HEK293 (cell line): Measurements from ENCODE around the gene SPEM1.
A peak's percentile ranks its signal among the peaks of the same experiment; 100 is the strongest.

Experiments
- CTCF ChIA-PET: fragments of 350-600 bp; formaldehyde crosslinking; extraction: SDS; loops from one replicate; lab custom pipeline; 2021; ENCODE audit warnings: antibody characterized with exemption; lab: Yijun Ruan, JAX
- POLR2A ChIA-PET: fragments of 300-600 bp; formaldehyde crosslinking; extraction: SDS; loops from one replicate; lab custom pipeline; 2020; ENCODE audit warnings: antibody characterized with exemption, inconsistent platforms; lab: Yijun Ruan, JAX
- H3K27ac ChIP-seq: fragments of 200-500 bp; sonication (Bioruptor generic); 2 replicates; pipeline ENCODE4 v1.5.1; 2014; ENCODE audit warnings: low read depth, low read length, control low read depth, inconsistent platforms; ENCODE audit errors: extremely low read depth
- H3K36me3 ChIP-seq, 2 experiments: fragments of 200-500 bp in 1 of 2; sonication (Bioruptor generic) in 1 of 2; 1 replicate in 1 of 2; 2 replicates in 1 of 2; pipeline ENCODE4 v1.5.1; 2014 to 2017; ENCODE audit warnings: inconsistent platforms in 2 of 2, low read length in 2 of 2; ENCODE audit not compliant: control insufficient read depth in 2 of 2, insufficient read depth in 1 of 2
- H3K4me1 ChIP-seq: fragments of 200-500 bp; sonication (Bioruptor generic); 2 replicates; pipeline ENCODE4 v1.5.1; 2014; ENCODE audit warnings: mild to moderate bottlenecking, low read length, inconsistent platforms; ENCODE audit not compliant: control insufficient read depth, insufficient read depth
- H3K4me3 ChIP-seq: 2 replicates; pipeline ENCODE4 v1.5.1; 2011; ENCODE audit warnings: low read depth, mild to moderate bottlenecking, control low read depth, low read length, moderate library complexity
- H3K9me3 ChIP-seq: fragments of 200-500 bp; sonication (Bioruptor generic); 2 replicates; pipeline ENCODE4 v1.5.1; 2014; ENCODE audit warnings: low read depth, low read length, inconsistent platforms; ENCODE audit not compliant: control insufficient read depth, insufficient read depth
- FEZF1 ChIP-seq: fragments of 450-650 bp; formaldehyde crosslinking; IDR thresholded peaks from 2 replicates; pipeline ENCODE4 v1.5.1; 2016; ENCODE audit warnings: missing biosample characterization, missing genetic modification characterization
- PRDM1 ChIP-seq: fragments of 450-650 bp; formaldehyde crosslinking; IDR thresholded peaks from 2 replicates; pipeline ENCODE4; 2016; ENCODE audit warnings: missing biosample characterization, missing genetic modification characterization
- RBAK ChIP-seq: fragments of 450-650 bp; formaldehyde crosslinking; IDR thresholded peaks from 2 replicates; pipeline ENCODE4 v1.5.1; 2016; ENCODE audit warnings: missing biosample characterization, missing genetic modification characterization
- ZBTB26 ChIP-seq: fragments of 450-650 bp; formaldehyde crosslinking; optimal IDR thresholded peaks from 2 replicates; pipeline ENCODE3; 2016; ENCODE audit warnings: missing biosample characterization, mild to moderate bottlenecking, missing genetic modification characterization
- ZBTB48 ChIP-seq: fragments of 450-650 bp; formaldehyde crosslinking; IDR thresholded peaks from 2 replicates; pipeline ENCODE4 v1.5.1; 2016; ENCODE audit warnings: missing biosample characterization, missing genetic modification characterization
- ZBTB6 ChIP-seq: fragments of 450-650 bp; formaldehyde crosslinking; IDR thresholded peaks from 2 replicates; pipeline ENCODE4 v1.5.1; 2017; ENCODE audit warnings: missing biosample characterization, missing genetic modification characterization
- ZNF121 ChIP-seq: fragments of 450-650 bp; formaldehyde crosslinking; IDR thresholded peaks from 2 replicates; pipeline ENCODE4 v1.5.1; 2016; ENCODE audit warnings: missing biosample characterization, missing genetic modification characterization
- ZNF18 ChIP-seq: fragments of 450-650 bp; formaldehyde crosslinking; IDR thresholded peaks from 2 replicates; pipeline ENCODE4 v1.5.1; 2016; ENCODE audit warnings: missing biosample characterization, missing genetic modification characterization
- ZNF37A ChIP-seq: fragments of 450-650 bp; IDR thresholded peaks from 2 replicates; pipeline ENCODE4 v1.5.1; 2018; ENCODE audit warnings: missing biosample characterization, missing genetic modification characterization
- ZNF600 ChIP-seq: fragments of 450-650 bp; formaldehyde crosslinking; IDR thresholded peaks from 2 replicates; pipeline ENCODE4 v1.5.1; 2016; ENCODE audit warnings: missing biosample characterization, missing genetic modification characterization

Gene SPEM1

GRCh38 chr17:7441266-7441665 is 21.1 kb downstream of the SPEM1 start:
- POLR2A ChIA-PET, result interaction anchor here (0.6 to 3.1 kb wide), 8 partner anchors 10 to 119 kb away, joined by 3 to 21 read pairs (median 4); partner anchors contain the start of genes PLSCR3, POLR2A, TMEM256 and ZBTB4
- CTCF ChIA-PET, result interaction anchor here (0.6 to 3.8 kb wide), 3 partner anchors 85 to 395 kb away, joined by 3 to 18 read pairs (median 4); partner anchors contain the start of gene TMEM95
- H3K27ac ChIP-seq, result no peak overlapping the region
- peaks cover 25% of the 10 kb centered on the region for H3K4me1 ChIP-seq
- no peak overlapping the region for H3K4me3 ChIP-seq
- no peaks in the 10 kb centered on the region for H3K36me3 ChIP-seq
- no peaks in the 10 kb centered on the region for H3K9me3 ChIP-seq
- no peak for TF ChIP-seq RBAK
- no peak for TF ChIP-seq ZBTB26 (tag by site-specific recombination)
- 0 out of 2 replicates have a peak, but pooled peaks have one; percentile 15 for TF ChIP-seq PRDM1 (tag by site-specific recombination)
- no peak for TF ChIP-seq ZNF121 (tag by site-specific recombination)

GRCh38 chr17:7442142-7442541 is 22.0 kb downstream of the SPEM1 start:
- Histone ChIP-seq H3K9me3 (no peaks in the 10 kb centered on the region), H3K4me1 (peaks cover 22% of the 10 kb centered on the region), H3K27ac (no peak overlapping the region), H3K4me3 (no peak overlapping the region), H3K36me3 (no peaks in the 10 kb centered on the region)
- CTCF ChIA-PET, result interaction anchor here (3.8 kb wide), 1 partner anchor 86 kb away, joined by 18 read pairs; the partner anchor contains the start of gene TMEM95
- POLR2A ChIA-PET, result interaction anchor here (0.9 to 3.1 kb wide), 6 partner anchors 9 to 119 kb away, joined by 3 to 21 read pairs (median 5); partner anchors contain the start of genes PLSCR3, POLR2A, TMEM256 and ZBTB4
- TF ChIP-seq ZNF121 (tag by site-specific recombination), result peak; percentile 80
- TF ChIP-seq FEZF1 (tag by site-specific recombination), result no peak

- H3K4me3 ChIP-seq, result no peak overlapping the region
- POLR2A ChIA-PET, result interaction anchor here (0.5 to 2.7 kb wide), 10 partner anchors 9 to 804 kb away, joined by 3 to 17 read pairs (median 4); partner anchors contain the start of genes CTC1, POLR2A, TMEM102 and TP53
- H3K27ac ChIP-seq, result no peak overlapping the region; the same call in 1 of the 2 replicates
- no peaks in the 10 kb centered on the region for H3K9me3 ChIP-seq
- peak; percentile 60 for TF ChIP-seq ZNF600 (tag by site-specific recombination)
- TF ChIP-seq ZBTB6 (tag by site-specific recombination), result peak; percentile 94
- no peak for TF ChIP-seq ZNF37A
- peak; percentile 22; the same call in 1 of the 2 replicates for TF ChIP-seq ZBTB48 (tag by site-specific recombination)
- no peak for TF ChIP-seq ZNF18 (tag by site-specific recombination)
- CTCF ChIA-PET, result interaction anchor here (0.6 to 2.0 kb wide), 13 partner anchors 8 to 405 kb away, joined by 3 to 7 read pairs (median 4); partner anchors contain the start of genes TP53 and ZBTB4
- H3K36me3 ChIP-seq, result no peaks in the 10 kb centered on the region
- peaks cover 22% of the 10 kb centered on the region for H3K4me1 ChIP-seq
Observed at GRCh38 chr17:7443499-7444485, 23.7 kb downstream of the SPEM1 start.
